Lung (tissue), 16 donors: ENCODE measurements around the gene RCVRN. TPM values are rescaled to one million over a fixed set of nuclear protein-coding genes. Genes with fewer than 3 reads are reported as not detected.

Source experiments
- ATAC-seq: fragments of 200-7000 bp; cut with Tn5 transposase; one replicate; pipeline ENCODE4 v1.9.1; 2020; ENCODE audit warnings: moderate number of reproducible peaks; ENCODE audit not compliant: insufficient read depth, low FRiP score
- DNase-seq, 3 donors: peaks; one replicate each; pipeline ENCODE4 v3.0.0-alpha.2; 2013 to 2017
- H3K27ac ChIP-seq, 2 donors: one replicate each; pipeline ENCODE4 v1.5.1; 2013; ENCODE audit warnings: mild to moderate bottlenecking in 2 of 2, moderate library complexity in 2 of 2, control low read depth in 1 of 2, inconsistent platforms in 1 of 2, low read depth in 1 of 2, low read length in 1 of 2
- H3K27me3 ChIP-seq, 3 donors: one replicate each; pipeline ENCODE4 v1.5.1; 2013; ENCODE audit warnings: low read length in 2 of 3; ENCODE audit not compliant: control insufficient read depth in 3 of 3, insufficient read depth in 3 of 3
- H3K36me3 ChIP-seq, 4 donors: one replicate each; pipeline ENCODE4 v1.5.1; 2013; ENCODE audit warnings: low read length in 4 of 4, mild to moderate bottlenecking in 1 of 4, moderate library complexity in 1 of 4; ENCODE audit not compliant: control insufficient read depth in 4 of 4, insufficient read depth in 4 of 4
- H3K4me1 ChIP-seq, 5 donors: one replicate each; pipeline ENCODE4 v1.5.1; 2013; ENCODE audit warnings: low read length in 5 of 5, mild to moderate bottlenecking in 2 of 5, moderate library complexity in 1 of 5; ENCODE audit not compliant: control insufficient read depth in 5 of 5, insufficient read depth in 5 of 5
- H3K4me3 ChIP-seq: one replicate; pipeline ENCODE4 v1.5.1; 2013; ENCODE audit warnings: mild to moderate bottlenecking, control low read depth, moderate library complexity
- H3K9ac ChIP-seq, 2 donors: one replicate each; pipeline ENCODE4 v1.5.1; 2013; ENCODE audit warnings: low read length in 2 of 2, control low read depth in 1 of 2; ENCODE audit not compliant: insufficient read depth in 1 of 2
- H3K9me3 ChIP-seq, 4 donors: one replicate each; pipeline ENCODE4 v1.5.1; 2013; ENCODE audit warnings: low read length in 3 of 4, mild to moderate bottlenecking in 1 of 4, moderate library complexity in 1 of 4; ENCODE audit not compliant: control insufficient read depth in 4 of 4, insufficient read depth in 3 of 4
- WGBS, 2 donors: extraction: QIAGEN DNeasy Blood & Tissue Kit; methylation state at CpG; one replicate each; pipeline ENCODE4 v1.1.7; 2013; 5-methylcytosine and 5-hydroxymethylcytosine counted together
- long read RNA-seq, 5 donors: transcript quantifications; one replicate each; lab custom pipeline, GENCODE V29; 2026
- polyA plus RNA-seq, 2 donors: library from polyadenylated mRNA; stranded (reverse); fragments of 200-250 nt; gene quantifications; one replicate each; pipeline ENCODE4 v1.2.1, GENCODE V29; 2013
- total RNA-seq, 2 donors: library from RNA; depleted of rRNA in 1 of 2; stranded (reverse); fragments of >200 nt in 1 of 2; gene quantifications; one replicate each; pipeline ENCODE4 v1.2.1, GENCODE V29; 2014 to 2021
- TF ChIP-seq, protein P1 (sequence below): IDR thresholded peaks from 2 replicates; pipeline ENCODE4 v1.5.1; 2012; ENCODE audit warnings: mild to moderate bottlenecking; ENCODE audit errors: control extremely low read depth, extremely low read depth
- donor health status: control.
- donor health status: control.
- donor health status: Bipolar disorder and iron deficiency.
- donor health status: healthy.
- donor health status: DM: yes; HTN: yes; CAD: no.

Gene RCVRN
- under 1 TPM in 1 of 2 donors, not detected in 1; 0.31 TPM for total RNA-seq
- polyA plus RNA-seq: under 1 TPM; 0.09 to 0.24 TPM
- long read RNA-seq, donor 1, partial matches to known transcripts: 0 of 1 reads
- long read RNA-seq, donor 1, other reads (novel, unspliced or antisense): 0 of 1 reads
- long read RNA-seq, donor 2: 0 reads
- long read RNA-seq, donor 3: 0 reads
- long read RNA-seq, donor 4: 0 reads
- long read RNA-seq, donor 5: 0 reads

- no peak within 1 kb of the TSS for H3K27ac ChIP-seq
- WGBS, 2 donors: 92 to 97% methylated on average over 11 of the region's 11 CpGs
- TF ChIP-seq, protein P1, sequence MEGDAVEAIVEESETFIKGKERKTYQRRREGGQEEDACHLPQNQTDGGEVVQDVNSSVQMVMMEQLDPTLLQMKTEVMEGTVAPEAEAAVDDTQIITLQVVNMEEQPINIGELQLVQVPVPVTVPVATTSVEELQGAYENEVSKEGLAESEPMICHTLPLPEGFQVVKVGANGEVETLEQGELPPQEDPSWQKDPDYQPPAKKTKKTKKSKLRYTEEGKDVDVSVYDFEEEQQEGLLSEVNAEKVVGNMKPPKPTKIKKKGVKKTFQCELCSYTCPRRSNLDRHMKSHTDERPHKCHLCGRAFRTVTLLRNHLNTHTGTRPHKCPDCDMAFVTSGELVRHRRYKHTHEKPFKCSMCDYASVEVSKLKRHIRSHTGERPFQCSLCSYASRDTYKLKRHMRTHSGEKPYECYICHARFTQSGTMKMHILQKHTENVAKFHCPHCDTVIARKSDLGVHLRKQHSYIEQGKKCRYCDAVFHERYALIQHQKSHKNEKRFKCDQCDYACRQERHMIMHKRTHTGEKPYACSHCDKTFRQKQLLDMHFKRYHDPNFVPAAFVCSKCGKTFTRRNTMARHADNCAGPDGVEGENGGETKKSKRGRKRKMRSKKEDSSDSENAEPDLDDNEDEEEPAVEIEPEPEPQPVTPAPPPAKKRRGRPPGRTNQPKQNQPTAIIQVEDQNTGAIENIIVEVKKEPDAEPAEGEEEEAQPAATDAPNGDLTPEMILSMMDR: no peak
- peaks cover 0 to 3% (median 0%) of the 10 kb centered on the region in 3 donors for H3K27me3 ChIP-seq
- DNase-seq (no peak), ATAC-seq (no peak)
- H3K4me3 ChIP-seq: no peak within 1 kb of the TSS
- H3K9ac ChIP-seq: no peak within 1 kb of the TSS
- peaks cover 0 to 25% (median 0%) of the 10 kb centered on the region in 5 donors for H3K4me1 ChIP-seq
- H3K36me3 ChIP-seq: no peaks in the 10 kb centered on the region
- H3K9me3 ChIP-seq: no peaks in the 10 kb centered on the region
Measured at GRCh38 chr17:9905078-9905415, at the start of gene RCVRN. Gene RCVRN, minus strand, starts transcription at chr17:9905271. Its CDS starts 91 bp downstream, at chr17:9905180.

DNA sequence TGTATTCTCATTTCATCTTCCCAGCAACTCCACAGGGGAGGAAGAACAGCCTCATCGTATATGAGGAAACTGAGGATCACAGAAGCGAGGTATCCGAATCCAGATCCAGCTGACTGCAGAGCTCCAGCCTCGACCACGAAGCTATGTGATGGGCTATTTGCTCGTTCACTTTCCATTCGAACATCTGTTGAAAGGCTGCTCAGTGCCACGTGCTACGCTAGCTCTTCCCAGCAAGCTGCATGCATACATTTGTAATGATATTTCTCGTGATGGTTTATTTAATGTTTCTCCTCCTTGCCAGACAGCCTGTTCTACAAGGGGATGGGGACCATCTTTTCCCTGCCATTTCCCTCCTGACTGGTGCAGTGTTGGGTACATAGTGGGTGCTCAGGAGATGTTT is 48.4 kb upstream of the RCVRN start:
- DNase-seq: no peak
- WGBS, 2 donors: 77 to 87% methylated on average over 10 of the region's 10 CpGs

GRCh38 chr17:9951803-9952202 is 46.7 kb upstream of the RCVRN start:
- H3K9ac ChIP-seq: no peak overlapping the region
- H3K27ac ChIP-seq: no peak overlapping the region
- H3K9me3 ChIP-seq: no peaks in the 10 kb centered on the region
- WGBS, 2 donors: 73% methylated on average over 5 of the region's 5 CpGs
- H3K4me3 ChIP-seq: no peak overlapping the region
- H3K36me3 ChIP-seq: peaks cover 0 to 5% (median 0%) of the 10 kb centered on the region in 4 donors
- H3K27me3 ChIP-seq: peaks cover 0 to 5% (median 0%) of the 10 kb centered on the region in 3 donors
- peaks cover 0 to 7% (median 0%) of the 10 kb centered on the region in 5 donors for H3K4me1 ChIP-seq
- TF ChIP-seq, protein P1: no peak
- ATAC-seq: no peak
- no peak for DNase-seq

More for the DNA sequence above, 48.4 kb upstream of the RCVRN start:
- H3K9ac ChIP-seq: no peak overlapping the region
- peaks cover 0 to 12% (median 0%) of the 10 kb centered on the region in 3 donors for H3K27me3 ChIP-seq
- H3K4me3 ChIP-seq: no peak overlapping the region
- peaks cover 0 to 9% (median 2%) of the 10 kb centered on the region in 4 donors for H3K36me3 ChIP-seq
- TF ChIP-seq, protein P1: no peak
- ATAC-seq: no peak
- peaks cover 0 to 7% (median 0%) of the 10 kb centered on the region in 5 donors for H3K4me1 ChIP-seq
- no peaks in the 10 kb centered on the region for H3K9me3 ChIP-seq
- H3K27ac ChIP-seq: no peak overlapping the region
